GM12878 (cell line): Measurements from ENCODE around the gene SLC27A5. TPM values are rescaled to one million over a fixed set of nuclear protein-coding genes. Genes with fewer than 3 reads are reported as not detected.
A peak's percentile ranks its signal among the peaks of the same experiment; 100 is the strongest.

Experiments
- BHLHE40 ChIP-seq, 2 experiments: fragments of 450-650 bp in 1 of 2; IDR thresholded peaks; 2 replicates each; pipeline ENCODE4 v1.6.1; 2011 to 2017; ENCODE audit warnings: low read depth in 2 of 2, borderline replicate concordance in 1 of 2, improper control_type of control experiment in 1 of 2, low read length in 1 of 2, mild to moderate bottlenecking in 1 of 2
- MEF2A ChIP-seq: IDR thresholded peaks from 2 replicates; pipeline ENCODE4 v1.6.1; 2011; ENCODE audit warnings: low read depth, mild to moderate bottlenecking, low read length, moderate library complexity; ENCODE audit not compliant: insufficient read depth
- polyA plus RNA-seq, 11 experiments: library from polyadenylated mRNA; depleted of rRNA in 4 of 11; unstranded in 6 of 11; stranded (reverse) in 5 of 11; fragments of >200 nt; fragmentation: Nextera tagmentation in 4 of 11; fragmentation: Illumina TruSeq in 1 of 11; extraction: Ambion mirVana in 4 of 11; extraction: Trizol in 1 of 11; gene quantifications; 1 replicate in 1 of 11; 2 replicates in 10 of 11; pipeline versions ENCODE4 v1.2.1 to v1.2.3, GENCODE V29; 2011 to 2016; ENCODE audit warnings: inconsistent platforms in 2 of 11, missing spikeins in 2 of 11, low read depth in 1 of 11
- total RNA-seq, 4 experiments: library from RNA; depleted of rRNA in 3 of 4; stranded (reverse); fragments of >200 nt in 3 of 4; fragmentation: Illumina TruSeq in 1 of 4; extraction: Trizol in 1 of 4; gene quantifications; 2 replicates each; pipeline versions ENCODE4 v1.2.1 to v1.2.3, GENCODE V29; 2013 to 2021
- TF ChIP-seq, protein P1 (sequence below): IDR thresholded peaks from 2 replicates; pipeline ENCODE4 v1.6.1; 2012; ENCODE audit warnings: mild to moderate bottlenecking, low read depth, low read length
- TF ChIP-seq, protein P2 (sequence below): fragments of 450-650 bp; IDR thresholded peaks from 2 replicates; pipeline ENCODE4 v1.6.1; 2017; ENCODE audit warnings: borderline replicate concordance

The SLC27A5 gene
- total and polyA plus RNA-seq, 10 of the 15 experiments (the other 5 are each of a cell fraction or from before 2014, with no cell fraction given): 21.2 to 127 (median 31.8) TPM

DNA sequence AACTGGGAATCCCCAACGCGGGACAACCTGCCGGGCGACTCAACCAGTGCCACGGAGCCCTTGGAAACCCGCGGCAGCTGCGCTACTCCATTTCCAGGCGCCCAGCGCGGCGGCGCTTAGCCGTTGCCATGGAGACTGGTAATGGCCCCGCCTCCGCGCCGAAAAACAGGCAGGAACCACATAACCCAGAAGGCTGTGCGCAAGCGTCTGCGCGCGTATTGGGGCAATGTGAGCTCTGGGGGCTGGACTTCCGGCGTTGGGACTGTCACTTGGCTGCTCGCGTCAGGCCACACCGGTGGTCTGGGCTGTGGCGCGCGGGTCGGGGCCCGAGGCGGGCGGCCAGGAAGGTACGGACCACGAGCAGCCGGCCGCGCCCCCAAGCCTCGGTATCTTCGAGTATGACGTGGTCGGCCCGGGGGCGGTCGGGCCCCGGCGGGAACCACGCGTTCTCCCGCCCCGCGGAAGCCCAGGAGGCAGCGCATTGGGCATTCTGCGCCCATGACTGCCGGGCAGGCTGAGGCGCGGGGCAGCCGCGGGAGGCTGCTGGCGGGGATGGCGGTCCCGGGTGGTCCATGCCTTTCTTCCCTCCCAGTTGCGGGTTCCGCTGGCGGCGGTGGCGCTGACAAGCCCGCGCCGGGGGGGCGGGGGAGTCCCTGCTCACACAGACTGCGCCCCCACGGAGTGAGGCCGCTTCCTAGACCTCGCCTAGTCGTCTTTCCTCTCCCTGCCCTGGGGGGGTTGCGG is 60.3 kb downstream of the SLC27A5 start, which contains the start of gene ZNF324B (continued):
- TF ChIP-seq, protein P1, sequence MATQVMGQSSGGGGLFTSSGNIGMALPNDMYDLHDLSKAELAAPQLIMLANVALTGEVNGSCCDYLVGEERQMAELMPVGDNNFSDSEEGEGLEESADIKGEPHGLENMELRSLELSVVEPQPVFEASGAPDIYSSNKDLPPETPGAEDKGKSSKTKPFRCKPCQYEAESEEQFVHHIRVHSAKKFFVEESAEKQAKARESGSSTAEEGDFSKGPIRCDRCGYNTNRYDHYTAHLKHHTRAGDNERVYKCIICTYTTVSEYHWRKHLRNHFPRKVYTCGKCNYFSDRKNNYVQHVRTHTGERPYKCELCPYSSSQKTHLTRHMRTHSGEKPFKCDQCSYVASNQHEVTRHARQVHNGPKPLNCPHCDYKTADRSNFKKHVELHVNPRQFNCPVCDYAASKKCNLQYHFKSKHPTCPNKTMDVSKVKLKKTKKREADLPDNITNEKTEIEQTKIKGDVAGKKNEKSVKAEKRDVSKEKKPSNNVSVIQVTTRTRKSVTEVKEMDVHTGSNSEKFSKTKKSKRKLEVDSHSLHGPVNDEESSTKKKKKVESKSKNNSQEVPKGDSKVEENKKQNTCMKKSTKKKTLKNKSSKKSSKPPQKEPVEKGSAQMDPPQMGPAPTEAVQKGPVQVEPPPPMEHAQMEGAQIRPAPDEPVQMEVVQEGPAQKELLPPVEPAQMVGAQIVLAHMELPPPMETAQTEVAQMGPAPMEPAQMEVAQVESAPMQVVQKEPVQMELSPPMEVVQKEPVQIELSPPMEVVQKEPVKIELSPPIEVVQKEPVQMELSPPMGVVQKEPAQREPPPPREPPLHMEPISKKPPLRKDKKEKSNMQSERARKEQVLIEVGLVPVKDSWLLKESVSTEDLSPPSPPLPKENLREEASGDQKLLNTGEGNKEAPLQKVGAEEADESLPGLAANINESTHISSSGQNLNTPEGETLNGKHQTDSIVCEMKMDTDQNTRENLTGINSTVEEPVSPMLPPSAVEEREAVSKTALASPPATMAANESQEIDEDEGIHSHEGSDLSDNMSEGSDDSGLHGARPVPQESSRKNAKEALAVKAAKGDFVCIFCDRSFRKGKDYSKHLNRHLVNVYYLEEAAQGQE: no peak
- peak in 1 of 2 experiments; percentile 54; a peak in 1 of 4 replicates for TF ChIP-seq BHLHE40 (IDR thresholded peaks at IDR 0.05; ENCODE audit: borderline replicate concordance in 1 of 2, low read depth in 2 of 2, low read length in 1 of 2)
- TF ChIP-seq, protein P2, sequence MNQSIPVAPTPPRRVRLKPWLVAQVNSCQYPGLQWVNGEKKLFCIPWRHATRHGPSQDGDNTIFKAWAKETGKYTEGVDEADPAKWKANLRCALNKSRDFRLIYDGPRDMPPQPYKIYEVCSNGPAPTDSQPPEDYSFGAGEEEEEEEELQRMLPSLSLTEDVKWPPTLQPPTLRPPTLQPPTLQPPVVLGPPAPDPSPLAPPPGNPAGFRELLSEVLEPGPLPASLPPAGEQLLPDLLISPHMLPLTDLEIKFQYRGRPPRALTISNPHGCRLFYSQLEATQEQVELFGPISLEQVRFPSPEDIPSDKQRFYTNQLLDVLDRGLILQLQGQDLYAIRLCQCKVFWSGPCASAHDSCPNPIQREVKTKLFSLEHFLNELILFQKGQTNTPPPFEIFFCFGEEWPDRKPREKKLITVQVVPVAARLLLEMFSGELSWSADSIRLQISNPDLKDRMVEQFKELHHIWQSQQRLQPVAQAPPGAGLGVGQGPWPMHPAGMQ: no peak
- TF ChIP-seq MEF2A: no peak
